Vagina (tissue), 2 donors: ENCODE results near the gene ARHGAP27. TPM values are rescaled to one million over a fixed set of nuclear protein-coding genes. Genes with fewer than 3 reads are reported as not detected.
"Not testable (repeated sequence)": the region's sequence is repeated elsewhere in the genome, so short reads cannot be mapped to it uniquely, and the experiment has no call there.

Experiments used
- DNase-seq, 2 donors: peaks; one replicate each; pipeline ENCODE4 v3.0.0-alpha.2; 2017; ENCODE audit errors: extremely low spot score in 2 of 2
- H3K27ac ChIP-seq: fragments of 200-600 bp; sonication (generic); one replicate; pipeline ENCODE4 v1.5.1; 2019
- H3K27me3 ChIP-seq: fragments of 200-600 bp; sonication (generic); one replicate; pipeline ENCODE4 v1.5.1; 2019
- H3K36me3 ChIP-seq, 2 donors: fragments of 200-600 bp; sonication (generic); one replicate each; pipeline ENCODE4 v1.5.1; 2017 to 2019
- H3K4me1 ChIP-seq: fragments of 200-600 bp; sonication (generic); one replicate; pipeline ENCODE4 v1.5.1; 2019
- H3K4me3 ChIP-seq, 2 donors: fragments of 200-600 bp; sonication (generic); 1 replicate in 1 of 2; 2 replicates in 1 of 2; pipeline ENCODE4 v1.5.1; 2016 to 2019
- H3K9me3 ChIP-seq: fragments of 200-600 bp; sonication (generic); one replicate; pipeline ENCODE4 v1.5.1; 2019
- POLR2AphosphoS5 ChIP-seq, 2 donors: sonication (generic); formaldehyde crosslinking; IDR thresholded peaks; one replicate each; pipeline ENCODE4 v1.9.0; 2017; ENCODE audit warnings: antibody characterized with exemption in 2 of 2, mild to moderate bottlenecking in 2 of 2, low read depth in 1 of 2; ENCODE audit not compliant: insufficient read depth in 1 of 2
- intact Hi-C: fragments of 100-400 bp; cut with DNase I; formaldehyde crosslinking; loops from one replicate; pipeline ENCODE4 v1.15.1; 2023
- total RNA-seq: library from RNA; depleted of rRNA; stranded (reverse); fragments of >200 nt; gene quantifications from one replicate; pipeline ENCODE4 v1.2.3, GENCODE V29; 2016

Gene ARHGAP27
- total RNA-seq, 1 donor from 2014 or later = 80.0 TPM

GRCh38 chr17:45448066-45448465 is 15.4 kb upstream of the ARHGAP27 start:
- H3K27me3 ChIP-seq, H3K9me3 ChIP-seq, H3K27ac ChIP-seq, H3K4me3 ChIP-seq, DNase-seq, H3K4me1 ChIP-seq, intact Hi-C loops: not testable (repeated sequence)
- H3K36me3 ChIP-seq = peaks cover 0 to 12% of the 10 kb centered on the region in 2 donors

DNA sequence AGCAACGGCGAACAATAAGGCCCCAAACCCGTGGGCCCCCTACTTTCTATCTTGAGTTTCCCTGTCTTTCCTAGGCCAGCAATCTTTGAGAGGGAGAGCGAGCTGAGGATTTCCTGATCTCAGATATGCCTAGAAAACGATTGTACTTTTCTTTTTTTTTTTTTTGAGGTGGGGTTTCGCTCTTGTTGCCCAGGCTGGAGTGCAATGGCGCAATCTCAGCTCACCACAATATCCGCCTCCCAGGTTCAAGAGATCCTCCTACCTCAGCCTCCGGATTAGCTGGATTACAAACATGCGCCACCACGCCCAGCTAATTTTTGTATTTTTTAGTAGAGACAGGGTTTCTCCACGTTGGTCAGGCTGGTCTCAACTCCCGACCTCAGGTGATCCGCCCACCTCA is 15.0 kb upstream of the ARHGAP27 start:
- Histone ChIP-seq H3K27ac (peak overlapping the region; percentile 53), H3K36me3 (peaks cover 0 to 12% of the 10 kb centered on the region in 2 donors)
- H3K4me3 ChIP-seq, DNase-seq, H3K27me3 ChIP-seq, intact Hi-C loops, H3K4me1 ChIP-seq, H3K9me3 ChIP-seq: not testable (repeated sequence)

GRCh38 chr17:45446872-45447625 is 14.4 kb upstream of the ARHGAP27 start:
- H3K27me3 ChIP-seq, DNase-seq, H3K4me3 ChIP-seq, intact Hi-C loops, H3K9me3 ChIP-seq, H3K4me1 ChIP-seq: not testable (repeated sequence)
- Histone ChIP-seq H3K27ac (peak overlapping the region; percentile 53), H3K36me3 (peaks cover 0 to 12% of the 10 kb centered on the region in 2 donors)

GRCh38 chr17:45445901-45446743 is 13.5 kb upstream of the ARHGAP27 start:
- H3K4me3 ChIP-seq, H3K9me3 ChIP-seq, intact Hi-C loops, DNase-seq, H3K27ac ChIP-seq, H3K4me1 ChIP-seq, H3K27me3 ChIP-seq, H3K36me3 ChIP-seq: not testable (repeated sequence)
- TF ChIP-seq POLR2AphosphoS5 (IDR thresholded peaks at IDR 0.05; ENCODE audit: insufficient read depth in 1 of 2, low read depth in 1 of 2) = peak; percentile 33 to 62

GRCh38 chr17:45444856-45445820 is 12.5 kb upstream of the ARHGAP27 start:
- H3K27ac ChIP-seq, H3K36me3 ChIP-seq, DNase-seq, H3K4me3 ChIP-seq, H3K27me3 ChIP-seq, intact Hi-C loops, H3K9me3 ChIP-seq: not testable (repeated sequence)
- peaks cover 17% of the 10 kb centered on the region for H3K4me1 ChIP-seq

GRCh38 chr17:45444301-45444700 is 11.6 kb upstream of the ARHGAP27 start:
- H3K27ac ChIP-seq, intact Hi-C loops, H3K4me3 ChIP-seq, H3K9me3 ChIP-seq, H3K27me3 ChIP-seq, DNase-seq: not testable (repeated sequence)
- Histone ChIP-seq H3K4me1 (peaks cover 22% of the 10 kb centered on the region), H3K36me3 (peaks cover 0 to 14% of the 10 kb centered on the region in 2 donors)

DNA sequence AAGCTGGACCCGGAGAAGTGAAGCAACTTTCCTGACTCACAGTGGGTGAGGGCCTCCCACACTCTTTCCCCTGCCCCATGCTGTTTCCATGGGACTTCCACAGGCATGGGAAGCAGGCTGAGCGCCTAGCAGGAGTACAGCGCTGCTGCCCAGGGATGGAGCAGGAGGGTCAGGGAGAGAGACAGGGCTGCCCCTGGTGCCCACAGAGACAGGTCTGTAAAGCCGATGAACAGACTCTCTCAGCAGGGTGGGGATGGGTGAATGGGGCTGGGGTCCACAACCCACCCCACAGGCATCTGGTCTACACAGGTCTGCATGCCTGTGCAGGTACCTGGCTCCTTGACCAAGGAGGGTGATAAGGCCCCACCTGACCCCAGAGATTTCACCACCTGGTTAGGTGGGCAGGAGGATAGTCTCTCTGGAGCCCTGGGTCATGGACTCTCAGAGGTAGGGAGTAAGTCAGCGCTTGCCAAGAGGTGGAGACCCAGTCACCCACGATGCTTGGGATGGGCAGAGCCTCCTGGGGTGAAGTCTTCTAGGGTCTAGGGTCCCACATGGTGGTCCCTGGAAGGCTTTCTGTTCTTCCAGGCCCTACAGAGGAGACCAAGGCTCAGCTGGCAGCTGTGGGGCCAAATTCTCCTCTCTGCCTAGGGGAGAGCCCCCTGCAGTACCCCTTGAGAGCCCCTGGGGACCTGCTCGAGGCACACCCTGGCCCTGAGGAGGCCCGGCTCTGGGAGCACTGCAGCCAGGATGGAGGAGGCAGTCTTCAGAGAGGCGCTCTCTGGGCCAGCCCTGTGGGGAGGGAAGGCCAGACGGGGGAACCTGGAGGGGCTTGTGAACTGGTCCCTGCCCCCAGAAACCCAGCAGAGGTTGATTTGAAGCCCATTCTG is 10.9 kb upstream of the ARHGAP27 start:
- Histone ChIP-seq H3K4me1 (peaks cover 22% of the 10 kb centered on the region), H3K36me3 (peaks cover 0 to 19% of the 10 kb centered on the region in 2 donors)
- DNase-seq, H3K9me3 ChIP-seq, H3K27ac ChIP-seq, intact Hi-C loops, H3K27me3 ChIP-seq, H3K4me3 ChIP-seq: not testable (repeated sequence)
